Measurements from ENCODE around the gene ZBTB3. TPM values are rescaled to one million over a fixed set of nuclear protein-coding genes. Genes with fewer than 3 reads are reported as not detected.
A peak's percentile ranks its signal among the peaks of the same experiment; 100 is the strongest.

ZBTB3 gene
- total and polyA plus RNA-seq, 9 of the 15 experiments (the other 6 are each of a cell fraction or from before 2014, with no cell fraction given), result 1.9 to 10.0 (median 4.9) TPM

DNA sequence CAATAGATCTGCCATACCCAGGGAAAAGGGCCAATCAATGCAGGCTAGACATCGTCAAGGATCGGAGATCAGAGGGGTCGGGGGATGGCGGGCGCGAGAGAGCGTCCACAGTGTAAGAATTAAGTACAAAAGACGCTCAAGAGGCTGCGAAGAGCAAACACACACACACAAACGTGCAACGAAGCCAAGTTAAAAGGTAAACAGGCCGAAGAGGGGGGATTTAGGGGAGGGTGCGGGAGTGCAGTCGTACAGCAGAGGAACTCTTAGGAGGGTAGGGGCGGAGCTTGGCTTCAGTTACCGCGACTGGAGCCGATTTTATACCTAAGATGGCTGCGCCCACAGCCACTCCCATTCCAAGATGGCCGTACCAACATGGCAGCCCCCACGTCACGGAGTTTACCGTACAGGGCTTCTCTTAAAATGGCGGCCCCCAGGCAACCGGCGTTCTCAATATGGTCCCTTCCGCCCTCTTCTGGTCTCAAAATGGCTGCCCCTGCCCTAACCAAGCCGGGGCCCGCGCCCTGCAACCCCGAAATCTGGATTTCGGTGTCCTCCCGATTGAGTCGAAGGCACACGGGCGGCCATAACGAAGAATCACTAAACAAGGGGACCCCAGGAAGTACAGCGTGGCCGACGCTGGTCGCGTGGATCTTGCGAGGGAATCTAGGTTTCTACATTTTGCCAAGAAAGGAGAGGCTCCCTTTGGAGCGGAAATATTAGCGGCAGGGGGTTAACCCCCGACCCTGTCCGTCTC is 44.5 kb downstream of the ZBTB3 start (continued):
- TF ChIP-seq POLR3A (IDR thresholded peaks at IDR 0.05; ENCODE audit: borderline replicate concordance, extremely low read depth, insufficient read depth, insufficient read length) (no peak), CBFA2T2 (conservative IDR thresholded peaks at IDR 0.05) (no peak), ETS2 (tag; IDR thresholded peaks at IDR 0.05; ENCODE audit: borderline replicate concordance, poor library complexity, severe bottlenecking) (no peak), NFXL1 (CRISPR knock-in tag; IDR thresholded peaks at IDR 0.05) (no peak), ZNF41 (CRISPR knock-in tag; conservative IDR thresholded peaks at IDR 0.05) (no peak), STAT5A (IDR thresholded peaks at IDR 0.05; ENCODE audit: borderline replicate concordance, low read length) (no peak), HOXB6 (CRISPR knock-in tag; IDR thresholded peaks at IDR 0.05; ENCODE audit: borderline replicate concordance) (no peak), CCNT2 (IDR thresholded peaks at IDR 0.05; ENCODE audit: borderline replicate concordance, extremely low read depth, insufficient read length, low read depth, low read length) (no peak), TCF7L2 (IDR thresholded peaks at IDR 0.05; ENCODE audit: low read depth, low read length) (peak; percentile 77), KHSRP (IDR thresholded peaks at IDR 0.05) (no peak), ZKSCAN1 (IDR thresholded peaks at IDR 0.05; ENCODE audit: low read depth, low read length) (no peak)
- TF ChIP-seq, protein P1, sequence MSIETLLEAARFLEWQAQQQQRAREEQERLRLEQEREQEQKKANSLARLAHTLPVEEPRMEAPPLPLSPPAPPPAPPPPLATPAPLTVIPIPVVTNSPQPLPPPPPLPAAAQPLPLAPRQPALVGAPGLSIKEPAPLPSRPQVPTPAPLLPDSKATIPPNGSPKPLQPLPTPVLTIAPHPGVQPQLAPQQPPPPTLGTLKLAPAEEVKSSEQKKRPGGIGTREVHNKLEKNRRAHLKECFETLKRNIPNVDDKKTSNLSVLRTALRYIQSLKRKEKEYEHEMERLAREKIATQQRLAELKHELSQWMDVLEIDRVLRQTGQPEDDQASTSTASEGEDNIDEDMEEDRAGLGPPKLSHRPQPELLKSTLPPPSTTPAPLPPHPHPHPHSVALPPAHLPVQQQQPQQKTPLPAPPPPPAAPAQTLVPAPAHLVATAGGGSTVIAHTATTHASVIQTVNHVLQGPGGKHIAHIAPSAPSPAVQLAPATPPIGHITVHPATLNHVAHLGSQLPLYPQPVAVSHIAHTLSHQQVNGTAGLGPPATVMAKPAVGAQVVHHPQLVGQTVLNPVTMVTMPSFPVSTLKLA (conservative IDR thresholded peaks at IDR 0.05), result no peak
- TF ChIP-seq, protein P2, sequence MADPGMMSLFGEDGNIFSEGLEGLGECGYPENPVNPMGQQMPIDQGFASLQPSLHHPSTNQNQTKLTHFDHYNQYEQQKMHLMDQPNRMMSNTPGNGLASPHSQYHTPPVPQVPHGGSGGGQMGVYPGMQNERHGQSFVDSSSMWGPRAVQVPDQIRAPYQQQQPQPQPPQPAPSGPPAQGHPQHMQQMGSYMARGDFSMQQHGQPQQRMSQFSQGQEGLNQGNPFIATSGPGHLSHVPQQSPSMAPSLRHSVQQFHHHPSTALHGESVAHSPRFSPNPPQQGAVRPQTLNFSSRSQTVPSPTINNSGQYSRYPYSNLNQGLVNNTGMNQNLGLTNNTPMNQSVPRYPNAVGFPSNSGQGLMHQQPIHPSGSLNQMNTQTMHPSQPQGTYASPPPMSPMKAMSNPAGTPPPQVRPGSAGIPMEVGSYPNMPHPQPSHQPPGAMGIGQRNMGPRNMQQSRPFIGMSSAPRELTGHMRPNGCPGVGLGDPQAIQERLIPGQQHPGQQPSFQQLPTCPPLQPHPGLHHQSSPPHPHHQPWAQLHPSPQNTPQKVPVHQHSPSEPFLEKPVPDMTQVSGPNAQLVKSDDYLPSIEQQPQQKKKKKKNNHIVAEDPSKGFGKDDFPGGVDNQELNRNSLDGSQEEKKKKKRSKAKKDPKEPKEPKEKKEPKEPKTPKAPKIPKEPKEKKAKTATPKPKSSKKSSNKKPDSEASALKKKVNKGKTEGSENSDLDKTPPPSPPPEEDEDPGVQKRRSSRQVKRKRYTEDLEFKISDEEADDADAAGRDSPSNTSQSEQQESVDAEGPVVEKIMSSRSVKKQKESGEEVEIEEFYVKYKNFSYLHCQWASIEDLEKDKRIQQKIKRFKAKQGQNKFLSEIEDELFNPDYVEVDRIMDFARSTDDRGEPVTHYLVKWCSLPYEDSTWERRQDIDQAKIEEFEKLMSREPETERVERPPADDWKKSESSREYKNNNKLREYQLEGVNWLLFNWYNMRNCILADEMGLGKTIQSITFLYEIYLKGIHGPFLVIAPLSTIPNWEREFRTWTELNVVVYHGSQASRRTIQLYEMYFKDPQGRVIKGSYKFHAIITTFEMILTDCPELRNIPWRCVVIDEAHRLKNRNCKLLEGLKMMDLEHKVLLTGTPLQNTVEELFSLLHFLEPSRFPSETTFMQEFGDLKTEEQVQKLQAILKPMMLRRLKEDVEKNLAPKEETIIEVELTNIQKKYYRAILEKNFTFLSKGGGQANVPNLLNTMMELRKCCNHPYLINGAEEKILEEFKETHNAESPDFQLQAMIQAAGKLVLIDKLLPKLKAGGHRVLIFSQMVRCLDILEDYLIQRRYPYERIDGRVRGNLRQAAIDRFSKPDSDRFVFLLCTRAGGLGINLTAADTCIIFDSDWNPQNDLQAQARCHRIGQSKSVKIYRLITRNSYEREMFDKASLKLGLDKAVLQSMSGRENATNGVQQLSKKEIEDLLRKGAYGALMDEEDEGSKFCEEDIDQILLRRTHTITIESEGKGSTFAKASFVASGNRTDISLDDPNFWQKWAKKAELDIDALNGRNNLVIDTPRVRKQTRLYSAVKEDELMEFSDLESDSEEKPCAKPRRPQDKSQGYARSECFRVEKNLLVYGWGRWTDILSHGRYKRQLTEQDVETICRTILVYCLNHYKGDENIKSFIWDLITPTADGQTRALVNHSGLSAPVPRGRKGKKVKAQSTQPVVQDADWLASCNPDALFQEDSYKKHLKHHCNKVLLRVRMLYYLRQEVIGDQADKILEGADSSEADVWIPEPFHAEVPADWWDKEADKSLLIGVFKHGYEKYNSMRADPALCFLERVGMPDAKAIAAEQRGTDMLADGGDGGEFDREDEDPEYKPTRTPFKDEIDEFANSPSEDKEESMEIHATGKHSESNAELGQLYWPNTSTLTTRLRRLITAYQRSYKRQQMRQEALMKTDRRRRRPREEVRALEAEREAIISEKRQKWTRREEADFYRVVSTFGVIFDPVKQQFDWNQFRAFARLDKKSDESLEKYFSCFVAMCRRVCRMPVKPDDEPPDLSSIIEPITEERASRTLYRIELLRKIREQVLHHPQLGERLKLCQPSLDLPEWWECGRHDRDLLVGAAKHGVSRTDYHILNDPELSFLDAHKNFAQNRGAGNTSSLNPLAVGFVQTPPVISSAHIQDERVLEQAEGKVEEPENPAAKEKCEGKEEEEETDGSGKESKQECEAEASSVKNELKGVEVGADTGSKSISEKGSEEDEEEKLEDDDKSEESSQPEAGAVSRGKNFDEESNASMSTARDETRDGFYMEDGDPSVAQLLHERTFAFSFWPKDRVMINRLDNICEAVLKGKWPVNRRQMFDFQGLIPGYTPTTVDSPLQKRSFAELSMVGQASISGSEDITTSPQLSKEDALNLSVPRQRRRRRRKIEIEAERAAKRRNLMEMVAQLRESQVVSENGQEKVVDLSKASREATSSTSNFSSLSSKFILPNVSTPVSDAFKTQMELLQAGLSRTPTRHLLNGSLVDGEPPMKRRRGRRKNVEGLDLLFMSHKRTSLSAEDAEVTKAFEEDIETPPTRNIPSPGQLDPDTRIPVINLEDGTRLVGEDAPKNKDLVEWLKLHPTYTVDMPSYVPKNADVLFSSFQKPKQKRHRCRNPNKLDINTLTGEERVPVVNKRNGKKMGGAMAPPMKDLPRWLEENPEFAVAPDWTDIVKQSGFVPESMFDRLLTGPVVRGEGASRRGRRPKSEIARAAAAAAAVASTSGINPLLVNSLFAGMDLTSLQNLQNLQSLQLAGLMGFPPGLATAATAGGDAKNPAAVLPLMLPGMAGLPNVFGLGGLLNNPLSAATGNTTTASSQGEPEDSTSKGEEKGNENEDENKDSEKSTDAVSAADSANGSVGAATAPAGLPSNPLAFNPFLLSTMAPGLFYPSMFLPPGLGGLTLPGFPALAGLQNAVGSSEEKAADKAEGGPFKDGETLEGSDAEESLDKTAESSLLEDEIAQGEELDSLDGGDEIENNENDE (IDR thresholded peaks at IDR 0.05; ENCODE audit: low read depth, low read length), result no peak

Data from K562 (cell line).